Right lobe of liver (tissue), 6 donors: Measurements from ENCODE around the gene MAB21L1. TPM values are rescaled to one million over a fixed set of nuclear protein-coding genes. Genes with fewer than 3 reads are reported as not detected.

Source experiments
- ATAC-seq, 4 donors: fragments of 200-7000 bp; cut with Tn5 transposase; one replicate each; pipeline ENCODE4 v1.9.1; 2020; ENCODE audit warnings: mild to moderate bottlenecking in 4 of 4, moderate library complexity in 4 of 4
- DNase-seq, 3 donors: peaks; one replicate each; pipeline ENCODE4 v3.0.0-alpha.2; 2020
- H3K27ac ChIP-seq, 3 donors: fragments of 200-600 bp; one replicate each; pipeline ENCODE4 v1.8.0; 2022
- H3K27me3 ChIP-seq, 2 donors: fragments of 200-600 bp; one replicate each; pipeline ENCODE4 v1.8.0; 2022
- H3K36me3 ChIP-seq, 4 donors: fragments of 200-600 bp; sonication (generic) in 1 of 4; one replicate each; pipeline versions ENCODE4 v1.5.1 to v1.8.0; 2017 to 2022; ENCODE audit warnings: control low read depth in 1 of 4
- H3K4me1 ChIP-seq, 4 donors: fragments of 200-600 bp; sonication (generic) in 1 of 4; one replicate each; pipeline versions ENCODE4 v1.5.1 to v1.8.0; 2017 to 2022; ENCODE audit warnings: control low read depth in 1 of 4
- H3K4me3 ChIP-seq, 3 donors: fragments of 200-600 bp; one replicate each; pipeline ENCODE4 v1.8.0; 2022
- H3K9me3 ChIP-seq, 4 donors: fragments of 200-600 bp; sonication (generic) in 1 of 4; one replicate each; pipeline versions ENCODE4 v1.5.1 to v1.8.0; 2017 to 2022; ENCODE audit warnings: control low read depth in 1 of 4
- POLR2A ChIP-seq: fragments of 450-650 bp; IDR thresholded peaks from one replicate; pipeline ENCODE4 v1.6.1; 2017; ENCODE audit warnings: antibody characterized with exemption, mild to moderate bottlenecking
- WGBS: methylation state at CpG from one replicate; pipeline ENCODE4 v1.1.6; 2018; ENCODE audit warnings: low coverage, low lambda C conversion rate; ENCODE audit not compliant: insufficient coverage; ENCODE audit errors: missing lambda C conversion rate; 5-methylcytosine and 5-hydroxymethylcytosine counted together
- intact Hi-C, 2 donors: fragments of 100-400 bp; cut with DNase I; formaldehyde crosslinking; loops; one replicate each; pipeline versions ENCODE4 v1.11.2 to v1.14.1; 2022
- total RNA-seq, 6 experiments: library from RNA; depleted of rRNA in 2 of 6; stranded (reverse); fragments of >200 nt in 2 of 6; fragmentation: NEBNext Ultra II Directional in 3 of 6; extraction: Animal tissue kit (Norgen Biotek cat#: 25700) in 3 of 6; gene quantifications; one replicate each; pipeline versions ENCODE4 v1.1.0 to v1.2.4, GENCODE V29; 2016 to 2023
- TF ChIP-seq, protein P1 (sequence below), 4 donors: fragments of 200-600 bp in 3 of 4; fragments of 450-650 bp in 1 of 4; IDR thresholded peaks; one replicate each; pipeline versions ENCODE4 v1.5.1 to v1.8.0; 2016 to 2022; ENCODE audit warnings: antibody characterized with exemption in 4 of 4, mild to moderate bottlenecking in 2 of 4
- donor health status: DM: no; HTN: yes; CAD: no.
- donor health status: DM: no; HTN: no; CAD: no.
- donor health status: DM: no; HTN: no; CAD: no.
- donor health status: DM: no; HTN: yes; CAD: no.
- donor health status: DM: no; HTN: yes; CAD: no.

Gene MAB21L1
- total RNA-seq, 6 experiments from 2014 or later: not detected

DNA sequence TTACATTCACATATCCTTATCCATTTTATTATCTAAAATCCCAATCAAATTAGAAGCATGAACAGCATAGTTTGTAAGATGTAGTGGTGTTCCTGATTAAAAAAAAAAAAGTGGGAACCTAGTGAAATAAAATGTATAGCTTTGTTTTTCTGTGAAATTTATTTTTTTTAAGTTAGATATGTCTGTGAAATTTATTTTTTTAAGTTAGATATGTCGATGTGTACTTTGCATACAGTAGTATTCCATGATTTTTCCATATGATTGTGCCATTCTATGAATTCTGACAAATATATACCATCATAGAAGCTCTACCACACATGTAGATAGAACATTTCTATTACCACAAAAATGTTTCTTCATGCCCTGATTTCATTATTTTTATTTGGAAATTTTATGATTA is 6.0 kb upstream of the MAB21L1 start:
- Histone ChIP-seq H3K9me3 (no peaks in the 10 kb centered on the region), H3K4me3 (no peak overlapping the region), H3K4me1 (no peaks in the 10 kb centered on the region), H3K36me3 (no peaks in the 10 kb centered on the region), H3K27me3 (no peaks in the 10 kb centered on the region), H3K27ac (no peak overlapping the region)
- TF ChIP-seq, protein P1, sequence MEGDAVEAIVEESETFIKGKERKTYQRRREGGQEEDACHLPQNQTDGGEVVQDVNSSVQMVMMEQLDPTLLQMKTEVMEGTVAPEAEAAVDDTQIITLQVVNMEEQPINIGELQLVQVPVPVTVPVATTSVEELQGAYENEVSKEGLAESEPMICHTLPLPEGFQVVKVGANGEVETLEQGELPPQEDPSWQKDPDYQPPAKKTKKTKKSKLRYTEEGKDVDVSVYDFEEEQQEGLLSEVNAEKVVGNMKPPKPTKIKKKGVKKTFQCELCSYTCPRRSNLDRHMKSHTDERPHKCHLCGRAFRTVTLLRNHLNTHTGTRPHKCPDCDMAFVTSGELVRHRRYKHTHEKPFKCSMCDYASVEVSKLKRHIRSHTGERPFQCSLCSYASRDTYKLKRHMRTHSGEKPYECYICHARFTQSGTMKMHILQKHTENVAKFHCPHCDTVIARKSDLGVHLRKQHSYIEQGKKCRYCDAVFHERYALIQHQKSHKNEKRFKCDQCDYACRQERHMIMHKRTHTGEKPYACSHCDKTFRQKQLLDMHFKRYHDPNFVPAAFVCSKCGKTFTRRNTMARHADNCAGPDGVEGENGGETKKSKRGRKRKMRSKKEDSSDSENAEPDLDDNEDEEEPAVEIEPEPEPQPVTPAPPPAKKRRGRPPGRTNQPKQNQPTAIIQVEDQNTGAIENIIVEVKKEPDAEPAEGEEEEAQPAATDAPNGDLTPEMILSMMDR (IDR thresholded peaks at IDR 0.05): no peak
- TF ChIP-seq POLR2A: no peak
- 67% methylated on average over 1 of the region's 1 CpG for WGBS
- intact Hi-C loops: no loop called here
- ATAC-seq (no peak), DNase-seq (no peak)

DNA sequence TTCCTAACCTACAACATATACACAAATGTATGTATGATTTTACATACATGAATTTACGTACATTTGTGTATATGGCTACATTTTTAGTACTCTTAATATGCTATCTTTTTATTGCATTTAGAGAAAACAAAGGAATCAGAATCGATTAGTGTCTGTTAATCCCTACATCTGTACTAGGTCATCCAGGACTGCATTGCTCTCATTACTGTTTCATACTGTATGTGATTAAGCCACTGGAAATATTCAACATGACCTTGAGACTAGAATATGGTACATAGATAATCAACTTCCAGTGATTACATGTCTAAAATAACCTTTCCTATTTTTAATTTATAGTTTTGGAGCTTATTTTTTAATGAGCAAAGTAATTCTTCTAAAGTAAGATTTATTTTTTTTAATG is 5.3 kb upstream of the MAB21L1 start:
- DNase-seq: no peak
- Histone ChIP-seq H3K9me3 (no peaks in the 10 kb centered on the region), H3K4me3 (no peak overlapping the region), H3K36me3 (no peaks in the 10 kb centered on the region), H3K27me3 (no peaks in the 10 kb centered on the region), H3K27ac (no peak overlapping the region), H3K4me1 (no peaks in the 10 kb centered on the region)
- intact Hi-C loops: no loop called here
- TF ChIP-seq POLR2A: no peak
- TF ChIP-seq, protein P1 (IDR thresholded peaks at IDR 0.05): no peak
- ATAC-seq: no peak
- 69% methylated on average over 2 of the region's 2 CpGs for WGBS

DNA sequence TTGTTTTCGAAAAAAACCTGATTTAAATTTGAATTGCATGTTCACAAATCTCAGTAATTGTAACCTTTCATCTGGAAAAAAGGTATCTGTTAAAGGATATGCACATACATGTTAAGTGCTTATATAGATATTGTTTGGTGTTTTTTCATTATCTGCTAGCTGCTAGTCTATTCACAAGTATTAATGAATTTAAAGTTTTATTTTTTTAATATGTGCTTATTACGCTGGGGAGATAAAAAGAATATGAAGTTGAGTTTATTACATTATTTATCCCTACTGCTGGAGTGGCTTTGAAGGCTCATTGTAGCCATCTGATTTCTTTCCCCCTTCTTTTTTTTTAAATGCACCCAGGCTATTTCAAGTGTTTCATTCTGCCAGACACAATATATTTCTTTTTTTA is 3.9 kb upstream of the MAB21L1 start:
- intact Hi-C loops: no loop called here
- ATAC-seq (no peak), DNase-seq (no peak)
- H3K9me3 ChIP-seq: no peaks in the 10 kb centered on the region
- H3K27me3 ChIP-seq: peaks cover 0 to 2% of the 10 kb centered on the region in 2 donors
- 73% methylated on average over 2 of the region's 2 CpGs for WGBS
- no peaks in the 10 kb centered on the region for H3K36me3 ChIP-seq
- no peaks in the 10 kb centered on the region for H3K4me1 ChIP-seq
- H3K4me3 ChIP-seq: no peak overlapping the region
- no peak overlapping the region for H3K27ac ChIP-seq
- TF ChIP-seq, protein P1 (IDR thresholded peaks at IDR 0.05): no peak
- TF ChIP-seq POLR2A: no peak

DNA sequence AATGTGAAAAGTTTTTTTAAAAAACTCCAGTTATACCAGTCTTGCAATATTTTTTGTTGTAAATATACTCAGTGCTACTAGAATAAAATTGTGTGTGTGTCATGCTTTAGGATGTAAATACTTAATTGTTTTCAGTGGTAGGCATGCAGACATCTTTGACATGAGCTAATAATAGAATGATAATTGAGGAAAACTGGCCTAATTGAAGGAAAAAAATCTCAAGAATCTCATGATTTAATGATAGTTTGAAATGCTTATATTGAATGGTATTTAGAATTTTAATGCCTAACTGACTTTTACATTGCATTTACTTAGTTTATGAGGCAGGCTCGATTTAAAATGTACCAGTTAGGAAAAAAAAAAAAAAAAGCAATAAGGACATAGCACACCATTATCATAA is 3.2 kb upstream of the MAB21L1 start:
- TF ChIP-seq POLR2A: no peak
- TF ChIP-seq, protein P1 (IDR thresholded peaks at IDR 0.05): no peak

DNA sequence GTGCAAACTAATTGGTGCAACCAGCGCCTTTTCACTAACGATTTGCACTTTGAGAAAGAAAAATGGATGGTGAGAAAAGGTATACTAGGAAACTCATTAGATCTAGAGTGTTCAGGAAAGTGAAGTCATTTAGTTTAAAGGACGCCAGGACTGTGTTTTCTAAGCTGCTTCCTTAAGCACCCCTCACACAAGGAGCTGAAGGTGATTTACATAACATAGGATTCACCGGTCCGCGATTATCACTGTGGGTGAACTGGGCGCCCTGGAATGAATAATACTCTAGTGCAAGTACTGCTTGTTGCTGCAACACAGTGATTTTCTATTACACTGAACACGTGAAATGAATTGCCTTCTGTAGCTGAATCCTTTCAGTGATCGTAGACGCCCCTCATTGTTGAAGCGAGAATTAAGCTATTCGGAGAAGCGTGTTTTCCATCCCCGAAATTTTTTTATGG is 2.6 kb upstream of the MAB21L1 start:
- no peaks in the 10 kb centered on the region for H3K9me3 ChIP-seq
- TF ChIP-seq, protein P1 (IDR thresholded peaks at IDR 0.05): no peak
- TF ChIP-seq POLR2A: no peak
- H3K36me3 ChIP-seq: no peaks in the 10 kb centered on the region
- H3K4me3 ChIP-seq: no peak overlapping the region
- WGBS: 66% methylated on average over 14 of the region's 14 CpGs
- H3K27me3 ChIP-seq: peaks cover 0 to 11% of the 10 kb centered on the region in 2 donors
- DNase-seq: no peak
- no peaks in the 10 kb centered on the region for H3K4me1 ChIP-seq
- H3K27ac ChIP-seq: no peak overlapping the region
- no peak for ATAC-seq
- intact Hi-C loops: no loop called here

More for the DNA sequence above, 3.2 kb upstream of the MAB21L1 start:
- ATAC-seq (no peak), DNase-seq (no peak)
- H3K4me3 ChIP-seq: no peak overlapping the region
- no peak overlapping the region for H3K27ac ChIP-seq
- H3K9me3 ChIP-seq: no peaks in the 10 kb centered on the region
- intact Hi-C loops: no loop called here
- H3K4me1 ChIP-seq: no peaks in the 10 kb centered on the region
- H3K36me3 ChIP-seq: no peaks in the 10 kb centered on the region
- peaks cover 0 to 8% of the 10 kb centered on the region in 2 donors for H3K27me3 ChIP-seq
- 42% methylated on average over 1 of the region's 1 CpG for WGBS
